Fibroblast of pulmonary artery (primary cell): Measurements from ENCODE around the gene SLC25A20.

ENCODE experiments used
- DNase-seq: peaks from one replicate; pipeline ENCODE4 v3.0.0-alpha.2; 2010; ENCODE audit warnings: low read depth
- H3K4me3 ChIP-seq: replicated peaks from 2 replicates; pipeline ENCODE4 v1.5.1; 2011; ENCODE audit warnings: low read depth, mild to moderate bottlenecking, control low read depth, low read length, moderate library complexity
- CTCF ChIP-seq: IDR thresholded peaks from 2 replicates; pipeline ENCODE4 v1.5.1; 2011; ENCODE audit warnings: mild to moderate bottlenecking, control low read depth, low read length, inconsistent platforms; ENCODE audit errors: missing control alignments

Gene SLC25A20

GRCh38 chr3:48857641-48858040 is 41.0 kb downstream of the SLC25A20 start:
- no peak overlapping the region for H3K4me3 ChIP-seq
- no peak for DNase-seq
- TF ChIP-seq CTCF: no peak

- no peak for TF ChIP-seq CTCF
Measured at GRCh38 chr3:48856469-48856868, 42.2 kb downstream of the SLC25A20 start.

DNA sequence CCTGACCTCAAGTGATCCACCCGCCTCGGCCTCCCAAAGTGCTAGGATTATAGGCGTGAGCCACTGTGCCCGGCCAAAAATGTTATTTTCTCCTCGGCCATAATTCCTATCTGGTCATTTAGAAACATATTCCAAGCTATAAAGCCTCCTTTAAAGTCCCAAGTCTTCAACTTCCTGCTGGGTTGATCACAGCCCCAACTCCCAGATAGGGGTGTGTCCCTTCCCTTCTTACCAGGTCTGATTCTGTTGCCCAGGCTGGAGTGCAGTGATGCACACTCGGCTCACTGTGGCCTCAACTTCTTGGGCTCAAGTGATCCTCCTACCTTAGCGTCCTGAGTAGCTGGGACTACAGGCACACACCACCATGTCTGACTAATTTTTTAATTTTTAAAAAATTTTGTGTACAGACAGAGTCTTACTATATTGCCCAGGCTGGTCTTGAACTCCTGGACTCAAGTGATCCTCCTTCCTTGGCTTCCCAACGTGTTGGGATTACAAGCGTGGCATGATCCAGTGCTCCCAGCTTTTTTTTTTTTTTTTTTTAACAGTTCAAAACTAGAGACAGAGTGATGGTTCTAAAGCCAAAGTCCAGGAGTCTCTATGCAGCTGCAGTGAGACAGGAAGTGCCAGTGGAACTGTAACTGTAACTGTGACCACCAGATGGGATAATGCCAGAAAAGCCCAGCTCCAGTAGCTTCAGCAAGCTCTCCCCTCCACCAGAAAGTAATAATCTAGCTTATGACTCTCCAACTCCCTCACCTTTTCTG is 42.8 kb downstream of the SLC25A20 start:
- no peak for TF ChIP-seq CTCF
- no peak overlapping the region for H3K4me3 ChIP-seq
- DNase-seq: no peak

More at GRCh38 chr3:48856469-48856868, 42.2 kb downstream of the SLC25A20 start:
- H3K4me3 ChIP-seq: no peak overlapping the region
- DNase-seq: no peak

DNA sequence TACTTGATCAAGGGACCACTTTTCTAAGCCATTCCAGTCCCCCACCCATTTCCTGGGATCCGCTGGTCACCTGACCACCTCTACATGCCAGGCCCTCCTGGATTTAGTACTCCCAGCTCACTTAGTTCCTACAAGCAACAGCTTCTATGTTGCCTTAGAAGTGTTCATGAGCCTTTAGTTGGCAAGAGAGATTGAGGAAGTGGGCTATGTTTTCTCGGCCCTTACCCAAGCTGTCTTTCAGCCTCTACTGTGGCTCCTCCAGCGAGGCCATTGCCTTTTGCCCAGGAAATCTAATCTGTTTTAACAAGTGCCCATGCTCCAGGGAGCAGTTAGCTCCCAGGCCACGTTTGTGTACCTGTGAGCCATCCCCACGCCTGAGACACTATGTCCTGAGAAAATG is 46.5 kb downstream of the SLC25A20 start:
- TF ChIP-seq CTCF: no peak
- no peak overlapping the region for H3K4me3 ChIP-seq
- DNase-seq: no peak

DNA sequence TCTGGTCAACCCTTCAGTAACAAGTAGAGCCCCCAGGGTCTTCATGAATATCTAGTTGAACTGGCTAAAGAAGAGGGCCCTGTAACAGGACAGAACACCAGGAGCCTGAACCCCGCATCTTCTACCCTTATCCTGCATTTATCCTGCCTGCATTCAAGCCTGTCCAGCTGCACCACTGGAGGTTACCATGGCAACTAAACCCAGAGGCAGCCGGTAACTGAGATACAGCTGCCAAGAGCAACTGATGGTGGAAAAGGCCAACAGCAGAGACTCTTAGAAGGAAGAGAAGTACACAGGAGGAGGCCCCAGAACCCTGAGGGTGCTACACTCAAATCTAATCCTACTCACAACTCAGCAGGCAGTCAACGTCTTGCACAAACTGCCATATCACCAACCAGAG is 47.3 kb downstream of the SLC25A20 start:
- H3K4me3 ChIP-seq: no peak overlapping the region
- peak; percentile 46 for DNase-seq
- TF ChIP-seq CTCF: no peak

GRCh38 chr3:48848816-48849515 is 49.7 kb downstream of the SLC25A20 start:
- TF ChIP-seq CTCF: no peak
- no peak for DNase-seq

More at GRCh38 chr3:48848816-48849515, 49.7 kb downstream of the SLC25A20 start:
- H3K4me3 ChIP-seq: no peak overlapping the region
